Subcutaneous adipose tissue (tissue), 4 donors: ENCODE results near the gene SOAT2. TPM values are rescaled to one million over a fixed set of nuclear protein-coding genes. Genes with fewer than 3 reads are reported as not detected.

ENCODE experiments used
- CTCF ChIP-seq: fragments of 450-650 bp; IDR thresholded peaks from one replicate; pipeline ENCODE4 v1.5.1; 2016; ENCODE audit warnings: low read depth, mild to moderate bottlenecking, control low read depth, antibody characterized with exemption, moderate library complexity
- total RNA-seq, 4 donors: library from RNA; depleted of rRNA; stranded (reverse); fragments of >200 nt; gene quantifications; one replicate each; pipeline ENCODE4 v1.1.0, GENCODE V29; 2016

The SOAT2 gene
- total RNA-seq, 4 donors from 2014 or later, result 0.38 TPM; not detected in 3

GRCh38 chr12:53160000-53160399, 56.7 kb downstream of the SOAT2 start:
- no peak for TF ChIP-seq CTCF

- no peak for TF ChIP-seq CTCF
Measured at GRCh38 chr12:53160673-53161072, 57.4 kb downstream of the SOAT2 start.

- TF ChIP-seq CTCF, result no peak
Measured at GRCh38 chr12:53161119-53161911, 58.0 kb downstream of the SOAT2 start.

- TF ChIP-seq CTCF, result no peak
Measured at GRCh38 chr12:53166837-53167236, 63.6 kb downstream of the SOAT2 start.

GRCh38 chr12:53169644-53170043, 66.4 kb downstream of the SOAT2 start:
- TF ChIP-seq CTCF, result no peak

- no peak for TF ChIP-seq CTCF
Measured at GRCh38 chr12:53170215-53170614, 66.9 kb downstream of the SOAT2 start.

- TF ChIP-seq CTCF, result no peak
Measured at GRCh38 chr12:53170876-53171724, 67.8 kb downstream of the SOAT2 start.
